Memory B cell (primary cell): ENCODE measurements around the gene MAGI2.

Source experiments
- ATAC-seq: fragments of 150-1000 bp; cut with Tn5 transposase; 2 replicates; pipeline ENCODE4 v1.10.0; 2021; ENCODE audit warnings: low read depth, mild to moderate bottlenecking, moderate library complexity
- DNase-seq, 2 donors: peaks; one replicate each; pipeline ENCODE4 v3.0.0; 2022; ENCODE audit warnings: low spot score in 2 of 2
- H3K27ac Mint-ChIP-seq: one replicate; pipeline ENCODE4 v1.8.0; 2022; ENCODE audit warnings: mild to moderate bottlenecking, moderate library complexity, mixed read lengths
- H3K27me3 Mint-ChIP-seq: one replicate; pipeline ENCODE4 v1.8.0; 2022; ENCODE audit warnings: mixed read lengths
- H3K36me3 Mint-ChIP-seq: one replicate; pipeline ENCODE4 v1.8.0; 2022; ENCODE audit warnings: mild to moderate bottlenecking, mixed read lengths
- H3K4me1 Mint-ChIP-seq: one replicate; pipeline ENCODE4 v1.8.0; 2022; ENCODE audit warnings: mixed read lengths
- H3K4me3 Mint-ChIP-seq: one replicate; pipeline ENCODE4 v1.8.0; 2022; ENCODE audit warnings: mild to moderate bottlenecking, moderate library complexity, mixed read lengths
- H3K9me3 Mint-ChIP-seq: one replicate; pipeline ENCODE4 v1.8.0; 2022; ENCODE audit warnings: mixed read lengths

The MAGI2 gene

DNA sequence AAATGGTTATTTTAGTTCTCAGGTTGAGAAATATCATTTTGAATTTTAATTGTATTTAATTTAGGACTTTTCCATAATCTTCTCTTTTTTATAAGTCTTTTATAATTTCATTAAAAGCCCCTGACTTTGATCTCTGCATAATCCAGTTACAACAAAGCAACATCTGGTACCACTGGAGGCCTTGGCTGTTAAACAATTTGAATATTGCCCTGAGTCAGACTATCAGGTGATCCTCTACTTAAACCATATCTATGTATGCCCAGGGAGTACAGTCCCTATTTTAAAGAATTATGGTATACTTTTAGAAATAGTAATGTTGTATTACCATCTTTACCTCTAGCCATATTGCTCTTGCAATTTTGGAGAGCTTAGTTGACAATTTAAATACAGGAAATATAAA lies 119.1 kb downstream of the MAGI2 start:
- Mint-ChIP-seq H3K4me1 (no peaks in the 10 kb centered on the region), H3K36me3 (no peaks in the 10 kb centered on the region), H3K27ac (no peak overlapping the region), H3K9me3 (no peaks in the 10 kb centered on the region), H3K4me3 (no peak overlapping the region), H3K27me3 (no peaks in the 10 kb centered on the region)
- ATAC-seq (no peak), DNase-seq (no peak)

DNA sequence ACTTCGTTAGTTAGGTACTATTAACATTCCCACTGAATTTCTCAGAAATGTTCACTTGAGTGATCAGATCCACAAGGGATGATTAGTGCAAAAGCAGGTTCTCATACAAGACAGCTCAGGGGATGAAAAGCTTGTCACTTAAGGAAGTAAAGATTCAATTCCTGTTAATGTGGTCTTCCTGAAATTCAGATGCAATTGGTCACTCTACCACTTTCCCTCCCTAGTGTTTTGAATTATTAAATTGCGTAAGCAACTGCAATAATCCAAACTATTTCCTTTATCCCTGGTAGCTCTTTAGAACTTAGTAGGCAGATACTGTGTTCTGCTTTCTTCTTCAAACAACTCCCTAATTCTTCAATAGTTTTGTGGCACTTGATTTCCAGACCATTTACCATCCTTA lies 121.4 kb downstream of the MAGI2 start:
- no peak for DNase-seq
- Mint-ChIP-seq H3K27ac (no peak overlapping the region), H3K4me1 (no peaks in the 10 kb centered on the region), H3K36me3 (no peaks in the 10 kb centered on the region), H3K9me3 (no peaks in the 10 kb centered on the region), H3K27me3 (no peaks in the 10 kb centered on the region), H3K4me3 (no peak overlapping the region)
- no peak for ATAC-seq

DNA sequence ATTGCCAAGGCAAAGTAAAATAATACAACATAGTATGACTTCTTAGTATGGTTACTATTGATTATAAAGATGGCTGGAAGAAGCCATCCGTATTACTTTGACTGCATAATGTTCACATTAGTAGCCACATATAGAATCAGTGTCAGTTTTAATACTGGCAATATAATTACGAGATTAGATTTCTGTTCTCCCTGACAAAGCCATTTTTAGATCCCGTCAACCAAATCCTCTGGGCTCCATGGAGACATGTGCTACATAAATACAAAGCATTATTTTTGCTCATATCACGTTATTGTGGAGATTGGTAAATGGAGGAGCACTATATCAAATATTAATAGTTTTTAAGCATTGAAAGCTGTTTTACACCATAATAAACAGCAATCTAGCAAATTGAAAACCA lies 124.0 kb downstream of the MAGI2 start:
- ATAC-seq (no peak), DNase-seq (no peak)
- H3K27ac Mint-ChIP-seq: no peak overlapping the region
- H3K9me3 Mint-ChIP-seq: no peaks in the 10 kb centered on the region
- no peaks in the 10 kb centered on the region for H3K4me1 Mint-ChIP-seq
- no peaks in the 10 kb centered on the region for H3K27me3 Mint-ChIP-seq
- no peak overlapping the region for H3K4me3 Mint-ChIP-seq
- H3K36me3 Mint-ChIP-seq: no peaks in the 10 kb centered on the region

DNA sequence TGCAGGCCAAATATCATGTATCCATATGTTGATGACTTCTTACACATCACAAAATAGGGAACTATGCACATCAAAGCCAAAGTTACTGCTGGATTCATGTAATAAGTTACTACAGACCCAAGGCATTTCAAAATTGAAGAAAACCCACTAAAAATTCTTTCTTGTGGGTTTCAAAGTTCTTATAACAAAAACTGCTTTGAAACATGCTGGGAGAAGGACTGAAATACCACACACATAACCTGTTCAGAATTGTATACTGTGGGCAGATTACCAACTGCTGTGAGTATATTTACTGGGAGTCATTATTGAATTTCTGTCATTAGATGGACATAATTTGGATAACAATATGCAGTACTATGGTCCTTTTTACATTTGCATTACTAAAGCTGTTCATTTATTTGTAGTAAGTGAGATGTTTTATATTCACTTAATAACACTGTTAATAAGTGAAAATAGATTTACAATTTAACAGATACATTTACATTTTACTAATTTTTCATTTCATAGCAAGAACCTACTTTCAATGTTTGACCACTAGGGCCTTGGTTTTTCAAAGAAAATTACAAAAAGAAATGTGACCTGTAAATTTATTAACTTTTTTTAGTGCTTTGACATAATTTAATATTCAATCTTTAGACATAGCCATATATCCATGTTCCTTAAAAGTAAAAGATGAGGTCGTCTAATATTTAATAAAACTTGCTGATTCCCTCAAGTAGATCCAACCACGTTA lies 132.6 kb downstream of the MAGI2 start:
- no peaks in the 10 kb centered on the region for H3K36me3 Mint-ChIP-seq
- peaks cover 6% of the 10 kb centered on the region for H3K9me3 Mint-ChIP-seq
- H3K4me1 Mint-ChIP-seq: no peaks in the 10 kb centered on the region
- no peaks in the 10 kb centered on the region for H3K27me3 Mint-ChIP-seq
- H3K27ac Mint-ChIP-seq: no peak overlapping the region
- DNase-seq (no peak), ATAC-seq (no peak)
- no peak overlapping the region for H3K4me3 Mint-ChIP-seq

DNA sequence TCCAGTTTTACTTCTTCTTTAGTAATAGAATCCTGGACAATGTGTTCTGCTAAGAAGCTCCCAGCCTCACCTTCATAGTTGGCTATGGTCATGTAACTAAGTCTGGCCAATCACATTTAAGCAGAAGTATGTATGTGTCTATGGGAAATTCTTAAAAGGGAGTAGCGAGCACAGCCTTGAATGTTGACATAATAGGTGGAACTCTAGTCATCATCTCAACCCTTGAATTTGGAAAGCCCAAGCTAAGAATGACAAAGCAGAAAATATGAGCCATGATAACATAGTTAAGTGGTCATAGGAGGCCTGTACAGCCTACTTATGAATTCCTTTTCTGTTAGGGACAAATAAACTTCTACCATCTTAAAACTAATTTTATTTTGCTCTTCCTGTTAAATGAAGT lies 134.1 kb downstream of the MAGI2 start:
- no peak overlapping the region for H3K4me3 Mint-ChIP-seq
- no peaks in the 10 kb centered on the region for H3K27me3 Mint-ChIP-seq
- no peak overlapping the region for H3K27ac Mint-ChIP-seq
- no peak for ATAC-seq
- peaks cover 6% of the 10 kb centered on the region for H3K9me3 Mint-ChIP-seq
- DNase-seq: no peak
- H3K36me3 Mint-ChIP-seq: no peaks in the 10 kb centered on the region
- H3K4me1 Mint-ChIP-seq: no peaks in the 10 kb centered on the region

DNA sequence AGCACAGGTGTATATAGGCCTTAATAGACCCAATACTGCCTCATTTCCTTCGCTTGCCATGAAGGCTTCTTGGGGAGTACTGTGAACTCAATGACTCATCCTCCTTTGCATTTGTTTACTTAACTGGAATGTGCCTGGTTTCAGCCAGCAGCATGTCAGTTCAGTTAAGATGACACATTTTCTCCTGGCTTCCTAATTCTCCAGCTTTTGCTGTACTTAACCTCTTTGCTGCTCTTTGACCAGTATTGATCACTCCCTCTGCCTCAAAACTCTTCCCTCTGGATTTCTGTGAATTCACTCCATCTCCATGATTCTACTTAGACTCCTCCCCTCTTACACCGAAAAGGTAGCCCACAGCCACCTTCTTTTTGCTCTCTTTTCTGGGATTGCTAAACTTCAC lies 135.7 kb downstream of the MAGI2 start:
- Mint-ChIP-seq H3K36me3 (no peaks in the 10 kb centered on the region), H3K27me3 (no peaks in the 10 kb centered on the region), H3K27ac (no peak overlapping the region), H3K4me1 (no peaks in the 10 kb centered on the region), H3K4me3 (no peak overlapping the region), H3K9me3 (peaks cover 4% of the 10 kb centered on the region)
- DNase-seq (no peak), ATAC-seq (no peak)

DNA sequence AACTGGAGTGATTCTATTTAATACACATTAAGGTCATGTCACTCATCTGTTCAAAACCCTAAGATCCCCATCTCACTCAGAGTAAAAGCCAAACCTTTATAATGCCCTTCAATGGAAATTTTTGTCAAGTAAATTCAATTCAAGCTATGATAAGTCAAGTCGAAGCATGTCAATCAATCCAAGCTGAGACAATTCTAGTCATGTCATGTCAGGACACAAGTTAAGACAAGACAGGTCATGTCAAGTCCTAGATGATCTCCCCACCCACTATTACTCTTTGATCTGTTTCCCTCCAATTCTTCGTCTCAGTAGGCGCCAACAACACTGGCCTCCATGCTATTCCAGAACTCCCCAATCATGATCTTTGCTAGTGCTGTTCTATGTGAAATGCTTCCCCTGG lies 141.4 kb downstream of the MAGI2 start:
- no peak overlapping the region for H3K4me3 Mint-ChIP-seq
- H3K27me3 Mint-ChIP-seq: no peaks in the 10 kb centered on the region
- ATAC-seq (no peak), DNase-seq (no peak)
- H3K4me1 Mint-ChIP-seq: no peaks in the 10 kb centered on the region
- H3K27ac Mint-ChIP-seq: no peak overlapping the region
- H3K36me3 Mint-ChIP-seq: no peaks in the 10 kb centered on the region
- H3K9me3 Mint-ChIP-seq: no peaks in the 10 kb centered on the region

DNA sequence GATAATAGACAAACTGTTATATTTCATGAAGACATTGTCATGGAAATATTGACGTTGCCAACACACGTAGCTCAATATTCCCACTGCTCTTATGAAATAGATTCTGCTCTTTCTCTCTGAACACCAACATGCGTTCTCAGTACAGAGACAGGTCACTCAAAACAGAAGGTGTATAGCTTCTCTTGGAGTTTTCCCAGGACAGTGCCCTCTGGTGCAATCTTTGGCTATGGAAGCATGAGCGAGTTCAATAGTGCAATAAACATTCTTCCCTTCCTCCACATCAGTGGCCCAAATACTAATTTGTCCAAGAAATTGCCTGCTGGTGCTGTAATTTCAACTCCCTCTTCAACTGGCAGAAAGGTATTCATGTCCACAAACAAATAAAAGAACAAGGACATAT lies 145.3 kb downstream of the MAGI2 start:
- Mint-ChIP-seq H3K27me3 (no peaks in the 10 kb centered on the region), H3K4me3 (no peak overlapping the region), H3K4me1 (no peaks in the 10 kb centered on the region), H3K36me3 (no peaks in the 10 kb centered on the region), H3K9me3 (no peaks in the 10 kb centered on the region), H3K27ac (no peak overlapping the region)
- ATAC-seq (no peak), DNase-seq (no peak)

DNA sequence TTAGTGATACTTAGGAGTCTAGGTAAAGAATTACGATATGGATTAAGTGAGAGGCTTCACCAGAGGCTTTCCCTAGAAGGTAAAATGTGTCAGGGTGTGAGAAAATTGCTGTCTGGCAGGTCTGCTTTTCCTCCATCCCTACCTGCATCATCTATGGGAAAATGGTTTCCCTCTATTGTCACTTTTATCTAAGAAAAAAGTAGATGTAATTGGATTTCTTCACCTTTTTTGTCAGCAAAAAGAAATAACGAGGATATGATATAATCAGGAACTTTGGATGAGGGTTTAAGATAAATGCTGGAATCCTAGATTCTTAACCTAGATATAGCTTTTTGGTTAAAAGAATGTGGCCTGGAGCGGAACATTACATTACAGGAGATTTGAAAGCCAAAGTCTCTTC lies 146.1 kb downstream of the MAGI2 start:
- H3K4me3 Mint-ChIP-seq: no peak overlapping the region
- no peaks in the 10 kb centered on the region for H3K4me1 Mint-ChIP-seq
- no peaks in the 10 kb centered on the region for H3K27me3 Mint-ChIP-seq
- DNase-seq: no peak
- no peaks in the 10 kb centered on the region for H3K36me3 Mint-ChIP-seq
- ATAC-seq: no peak
- no peaks in the 10 kb centered on the region for H3K9me3 Mint-ChIP-seq
- no peak overlapping the region for H3K27ac Mint-ChIP-seq

DNA sequence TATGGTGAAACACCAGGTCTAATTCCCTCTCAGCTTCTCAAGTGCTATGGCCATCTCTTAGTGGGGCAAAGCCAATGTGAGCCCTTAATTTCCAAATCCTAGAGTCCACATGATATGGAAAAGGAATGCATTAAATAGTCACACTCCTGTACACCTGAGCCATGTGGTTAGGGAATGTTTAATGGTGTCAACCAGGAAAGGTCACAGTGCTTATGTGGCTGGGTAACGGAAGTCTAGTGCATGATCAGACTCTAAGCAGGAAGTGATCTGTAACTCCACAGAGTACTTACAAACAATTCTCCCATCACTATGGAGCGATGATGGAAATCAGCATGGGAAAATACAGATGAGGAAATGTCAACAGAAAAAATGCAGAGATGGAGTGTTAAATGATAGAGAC lies 148.8 kb downstream of the MAGI2 start:
- no peak overlapping the region for H3K4me3 Mint-ChIP-seq
- no peaks in the 10 kb centered on the region for H3K4me1 Mint-ChIP-seq
- H3K36me3 Mint-ChIP-seq: no peaks in the 10 kb centered on the region
- H3K27ac Mint-ChIP-seq: no peak overlapping the region
- no peak for DNase-seq
- no peaks in the 10 kb centered on the region for H3K27me3 Mint-ChIP-seq
- no peak for ATAC-seq
- peaks cover 1% of the 10 kb centered on the region for H3K9me3 Mint-ChIP-seq

DNA sequence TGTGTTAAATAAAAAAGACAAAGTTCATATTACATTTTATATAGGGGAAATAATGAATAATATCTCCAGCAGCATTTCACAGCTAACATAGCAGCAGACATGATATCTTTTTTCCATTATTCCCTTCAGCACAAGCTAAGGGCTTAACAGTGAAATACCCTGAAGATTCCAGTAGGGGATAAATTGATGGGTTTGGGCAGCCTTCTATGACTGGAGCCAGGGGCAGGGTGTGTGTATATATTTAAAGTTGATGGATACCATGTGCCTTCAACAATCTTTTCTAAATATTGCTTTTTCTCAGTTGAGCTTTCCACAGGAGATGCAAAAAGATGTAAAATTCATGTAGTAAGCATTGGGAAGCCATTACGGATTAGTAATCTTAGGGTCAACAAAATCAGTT lies 151.2 kb downstream of the MAGI2 start:
- Mint-ChIP-seq H3K4me1 (no peaks in the 10 kb centered on the region), H3K27me3 (no peaks in the 10 kb centered on the region), H3K4me3 (no peak overlapping the region), H3K36me3 (no peaks in the 10 kb centered on the region), H3K27ac (no peak overlapping the region), H3K9me3 (peaks cover 4% of the 10 kb centered on the region)
- DNase-seq (no peak), ATAC-seq (no peak)

DNA sequence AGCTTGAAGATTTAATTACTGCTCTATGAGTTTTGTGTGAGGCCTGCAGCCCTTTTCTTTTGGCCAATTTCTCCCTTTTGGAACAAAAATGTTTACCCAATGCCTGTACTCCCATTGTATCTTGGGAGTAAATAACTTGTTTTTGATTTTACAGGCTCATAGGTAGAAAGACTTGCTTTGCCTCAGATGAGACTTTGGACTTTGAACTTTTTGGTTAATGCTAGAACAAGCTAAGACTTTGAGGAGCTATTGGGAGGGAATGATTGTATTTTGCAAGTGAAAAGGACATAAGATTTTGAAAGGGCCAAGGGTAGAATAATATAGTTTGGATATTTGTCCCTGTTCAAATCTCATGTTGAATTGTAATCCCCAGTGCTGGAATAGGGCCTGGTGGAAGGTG lies 152.0 kb downstream of the MAGI2 start:
- H3K36me3 Mint-ChIP-seq: no peaks in the 10 kb centered on the region
- ATAC-seq: no peak

DNA sequence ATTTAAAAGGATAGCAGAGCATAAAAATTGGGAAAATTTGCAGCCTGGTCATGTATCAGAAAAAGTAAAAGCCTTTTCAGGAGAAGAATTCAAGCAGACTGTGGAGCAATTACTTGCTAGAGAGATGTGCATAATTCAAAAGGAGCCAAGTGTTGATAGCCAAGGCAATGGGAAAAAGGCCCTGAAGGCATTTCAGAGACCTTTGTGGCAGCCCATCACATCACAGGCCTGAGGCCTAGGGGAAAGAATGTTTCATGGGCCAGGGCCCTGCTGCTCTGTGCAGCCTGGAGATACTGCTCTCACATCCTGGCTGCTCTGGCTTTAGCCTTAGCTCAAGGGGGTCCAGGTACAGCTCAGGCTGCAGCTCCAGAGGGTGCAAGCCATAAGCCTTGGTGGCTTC lies 152.9 kb downstream of the MAGI2 start:
- Mint-ChIP-seq H3K9me3 (peaks cover 6% of the 10 kb centered on the region), H3K36me3 (no peaks in the 10 kb centered on the region), H3K27me3 (no peaks in the 10 kb centered on the region), H3K4me1 (no peaks in the 10 kb centered on the region), H3K4me3 (no peak overlapping the region), H3K27ac (no peak overlapping the region)
- DNase-seq (no peak), ATAC-seq (no peak)

More for the DNA sequence above, 152.0 kb downstream of the MAGI2 start:
- no peak for DNase-seq
- Mint-ChIP-seq H3K27ac (no peak overlapping the region), H3K4me3 (no peak overlapping the region), H3K27me3 (no peaks in the 10 kb centered on the region), H3K9me3 (peaks cover 6% of the 10 kb centered on the region), H3K4me1 (no peaks in the 10 kb centered on the region)

DNA sequence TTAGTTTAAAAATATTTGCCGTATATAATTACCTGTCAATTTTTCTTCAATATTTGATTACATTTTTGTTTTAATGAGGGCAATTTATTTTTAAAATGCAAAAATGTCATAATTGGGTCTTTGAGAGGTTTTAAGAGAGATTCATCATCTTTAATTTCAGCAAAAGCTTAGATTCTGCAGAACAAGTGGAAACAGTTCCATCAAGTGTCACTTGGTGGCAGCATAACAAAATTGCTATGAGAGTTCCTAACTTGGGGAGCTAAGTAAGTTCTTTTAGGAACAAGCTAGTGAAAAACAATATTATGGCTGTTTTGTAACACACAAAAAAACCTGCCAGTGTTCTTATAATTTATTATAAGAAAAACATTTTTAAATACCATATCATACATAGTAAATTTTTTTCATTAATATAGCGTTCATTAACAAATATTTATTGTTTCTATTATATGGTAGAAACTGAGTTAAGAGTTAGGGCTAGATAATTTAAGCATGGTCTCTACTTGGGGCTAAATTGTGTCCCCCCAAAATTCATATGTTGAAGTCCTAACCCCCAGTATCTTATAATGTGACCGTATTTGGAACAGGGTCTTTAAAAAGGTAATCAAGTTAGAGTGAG lies 155.2 kb downstream of the MAGI2 start:
- Mint-ChIP-seq H3K36me3 (no peaks in the 10 kb centered on the region), H3K9me3 (peaks cover 6% of the 10 kb centered on the region), H3K27ac (no peak overlapping the region), H3K4me1 (no peaks in the 10 kb centered on the region), H3K4me3 (no peak overlapping the region), H3K27me3 (no peaks in the 10 kb centered on the region)
- DNase-seq (no peak), ATAC-seq (no peak)
